Fibroblast of villous mesenchyme (primary cell): ENCODE data around the gene CYTIP. TPM values are rescaled to one million over a fixed set of nuclear protein-coding genes. Genes with fewer than 3 reads are reported as not detected.

Experiments used
- DNase-seq: peaks from one replicate; pipeline ENCODE4 v3.0.0-alpha.2; 2010; ENCODE audit warnings: low read depth
- H3K4me3 ChIP-seq: 2 replicates; pipeline ENCODE4 v1.5.1; 2011; ENCODE audit warnings: low read depth, mild to moderate bottlenecking, low read length
- CTCF ChIP-seq: IDR thresholded peaks from 2 replicates; pipeline ENCODE4 v1.5.1; 2012; ENCODE audit warnings: low read depth, mild to moderate bottlenecking, low read length; ENCODE audit not compliant: insufficient read depth
- total RNA-seq: library from RNA; depleted of rRNA; stranded (reverse); fragments of >200 nt; gene quantifications from 2 replicates; pipeline ENCODE4 v1.2.3, GENCODE V29; 2012

The CYTIP gene
- total RNA-seq, 1 donor: 0.43 TPM

GRCh38 chr2:157427922-157428303, 16.0 kb downstream of the CYTIP start:
- no peak overlapping the region for H3K4me3 ChIP-seq
- DNase-seq: no peak
- no peak for TF ChIP-seq CTCF

- no peak for DNase-seq
- H3K4me3 ChIP-seq: no peak overlapping the region
- TF ChIP-seq CTCF: no peak
Measured at GRCh38 chr2:157427003-157427921, 16.6 kb downstream of the CYTIP start.

GRCh38 chr2:157426477-157426994, 17.4 kb downstream of the CYTIP start:
- TF ChIP-seq CTCF: no peak

GRCh38 chr2:157424374-157424773, 19.5 kb downstream of the CYTIP start:
- no peak for DNase-seq
- TF ChIP-seq CTCF: no peak
- no peak overlapping the region for H3K4me3 ChIP-seq

More at GRCh38 chr2:157426477-157426994, 17.4 kb downstream of the CYTIP start:
- no peak for DNase-seq
- H3K4me3 ChIP-seq: no peak overlapping the region

- DNase-seq: no peak
- TF ChIP-seq CTCF: no peak
- no peak overlapping the region for H3K4me3 ChIP-seq
Measured at GRCh38 chr2:157421964-157422363, 21.9 kb downstream of the CYTIP start.

GRCh38 chr2:157421331-157421944, 22.5 kb downstream of the CYTIP start:
- H3K4me3 ChIP-seq: no peak overlapping the region
- no peak for DNase-seq
- TF ChIP-seq CTCF: no peak
